Effector memory CD4-positive, alpha-beta T cell (primary cell): ENCODE results near the gene DIAPH1.

ENCODE experiments used
- DNase-seq, 3 donors: peaks; one replicate each; pipeline ENCODE4 v3.0.0-alpha.2; 2020
- H3K27ac ChIP-seq: 2 replicates; pipeline ENCODE4 v1.7.0; 2013; ENCODE audit warnings: mild to moderate bottlenecking, low read length, moderate library complexity; ENCODE audit not compliant: insufficient read depth, poor library complexity, severe bottlenecking
- H3K27me3 ChIP-seq: replicated peaks from 2 replicates; pipeline ENCODE4 v1.7.0; 2013; ENCODE audit warnings: mild to moderate bottlenecking, low read length; ENCODE audit not compliant: insufficient read depth, control insufficient read depth, poor library complexity, severe bottlenecking
- H3K36me3 ChIP-seq: 2 replicates; pipeline ENCODE4 v1.7.0; 2013; ENCODE audit warnings: mild to moderate bottlenecking, low read length, moderate library complexity; ENCODE audit not compliant: control insufficient read depth, insufficient read depth
- H3K4me1 ChIP-seq: 2 replicates; pipeline ENCODE4 v1.7.0; 2013; ENCODE audit warnings: low read length, mild to moderate bottlenecking; ENCODE audit not compliant: control insufficient read depth, insufficient read depth, poor library complexity, severe bottlenecking
- H3K4me3 ChIP-seq: 2 replicates; pipeline ENCODE4 v1.7.0; 2013; ENCODE audit warnings: low read length, low read depth, mild to moderate bottlenecking; ENCODE audit not compliant: insufficient read depth, poor library complexity, severe bottlenecking
- H3K9me3 ChIP-seq: 2 replicates; pipeline ENCODE4 v1.7.0; 2013; ENCODE audit warnings: mild to moderate bottlenecking, low read length, moderate library complexity; ENCODE audit not compliant: control insufficient read depth

Gene DIAPH1

DNA sequence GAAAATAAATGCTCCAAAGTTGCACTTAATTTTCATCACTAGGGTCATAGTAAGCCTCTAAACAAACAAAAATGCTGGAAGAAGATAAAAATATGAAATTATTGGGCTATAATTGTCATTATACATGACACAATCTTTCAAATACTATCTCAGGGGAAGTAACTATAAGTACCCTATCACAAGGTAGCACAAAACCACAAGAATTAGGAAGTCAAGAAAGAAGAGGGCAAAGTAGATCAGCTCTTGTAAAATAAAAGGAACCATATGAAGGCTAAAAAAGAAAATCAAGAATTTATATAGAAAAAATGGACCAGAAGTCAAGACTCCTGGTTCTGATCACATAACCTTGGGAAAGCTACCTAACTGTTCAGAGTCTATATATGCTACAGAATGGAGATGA, 48.1 kb downstream of the DIAPH1 start:
- Histone ChIP-seq H3K36me3 (peaks cover 75% of the 10 kb centered on the region), H3K4me1 (no peaks in the 10 kb centered on the region), H3K4me3 (no peak overlapping the region), H3K27me3 (no peaks in the 10 kb centered on the region), H3K9me3 (no peaks in the 10 kb centered on the region), H3K27ac (no peak overlapping the region)
- no peak for DNase-seq

- no peak overlapping the region for H3K4me3 ChIP-seq
- no peak overlapping the region for H3K27ac ChIP-seq
- no peak for DNase-seq
- peaks cover 67% of the 10 kb centered on the region for H3K36me3 ChIP-seq
- no peaks in the 10 kb centered on the region for H3K9me3 ChIP-seq
- H3K4me1 ChIP-seq, result no peaks in the 10 kb centered on the region
- H3K27me3 ChIP-seq, result no peaks in the 10 kb centered on the region
Measured at GRCh38 chr5:141567513-141568117, 51.2 kb downstream of the DIAPH1 start.

DNA sequence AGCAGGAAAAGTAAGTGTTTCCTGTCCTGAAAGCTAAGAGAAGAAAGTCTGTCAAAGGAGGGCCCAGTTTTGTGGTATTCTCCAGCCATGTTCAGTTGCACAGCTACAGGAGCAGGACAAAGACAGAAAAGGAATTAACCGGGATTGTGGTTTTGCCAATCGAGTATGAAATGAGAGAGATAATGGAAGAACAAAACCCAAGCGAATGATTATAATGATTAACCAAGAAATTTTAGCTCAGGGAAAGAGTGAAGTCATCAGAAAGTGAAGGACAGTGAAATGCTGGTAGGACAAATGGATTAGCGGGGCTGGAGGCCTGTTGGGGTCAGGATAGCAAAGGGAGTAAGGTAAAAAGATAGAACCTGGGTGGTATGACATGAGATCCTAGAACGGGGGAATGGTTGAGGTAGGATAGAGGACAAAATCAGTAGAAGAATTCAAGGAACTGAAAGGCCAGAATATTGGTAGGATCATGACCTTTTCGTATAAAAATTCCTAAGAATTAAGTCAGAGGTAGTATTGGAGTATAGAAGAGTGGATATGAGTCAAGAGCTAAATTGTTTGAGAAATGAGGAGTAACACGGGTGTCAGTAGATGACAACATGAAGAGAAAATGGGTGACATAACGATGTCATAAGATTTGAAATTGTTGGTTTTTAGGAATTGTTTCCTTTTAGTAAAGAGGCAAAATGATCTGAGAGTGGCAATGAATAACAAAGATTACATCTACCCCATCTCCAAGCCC, 52.8 kb downstream of the DIAPH1 start:
- DNase-seq, result no peak
- H3K27ac ChIP-seq, result no peak overlapping the region
- no peaks in the 10 kb centered on the region for H3K9me3 ChIP-seq
- H3K27me3 ChIP-seq, result no peaks in the 10 kb centered on the region
- no peaks in the 10 kb centered on the region for H3K4me1 ChIP-seq
- peaks cover 63% of the 10 kb centered on the region for H3K36me3 ChIP-seq
- H3K4me3 ChIP-seq, result no peak overlapping the region

DNA sequence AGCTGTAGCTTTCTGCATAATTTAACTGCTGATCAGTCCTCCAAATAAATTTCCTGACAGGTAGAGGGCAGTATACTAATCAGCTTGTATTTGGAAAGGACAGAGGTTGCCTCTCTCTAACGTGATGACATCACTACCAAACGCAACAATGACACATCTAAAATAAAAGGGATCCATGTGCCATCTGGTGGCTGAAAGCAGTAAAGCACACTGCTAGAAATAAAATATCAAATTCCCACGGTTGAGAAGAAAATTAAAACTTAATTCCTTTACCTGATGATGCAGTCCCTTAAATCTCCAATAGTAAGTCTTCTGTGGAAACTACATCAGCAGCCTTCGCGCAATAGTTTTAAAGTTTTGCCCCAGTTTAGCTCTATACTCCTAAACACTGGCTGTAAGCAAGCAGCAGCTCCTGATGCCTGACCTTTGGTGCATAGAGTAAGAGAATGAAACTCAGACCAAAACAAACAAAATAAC, 54.5 kb downstream of the DIAPH1 start:
- H3K36me3 ChIP-seq, result peaks cover 64% of the 10 kb centered on the region
- no peaks in the 10 kb centered on the region for H3K27me3 ChIP-seq
- H3K27ac ChIP-seq, result peak overlapping the region; percentile 62
- peak; percentile 29 to 67 (median 41) for DNase-seq
- no peak overlapping the region for H3K4me3 ChIP-seq
- no peaks in the 10 kb centered on the region for H3K4me1 ChIP-seq
- no peaks in the 10 kb centered on the region for H3K9me3 ChIP-seq

GRCh38 chr5:141560725-141561483, 57.9 kb downstream of the DIAPH1 start:
- Histone ChIP-seq H3K27ac (no peak overlapping the region), H3K4me3 (no peak overlapping the region), H3K36me3 (peaks cover 54% of the 10 kb centered on the region), H3K27me3 (no peaks in the 10 kb centered on the region), H3K4me1 (peaks cover 6% of the 10 kb centered on the region), H3K9me3 (no peaks in the 10 kb centered on the region)
- no peak for DNase-seq

- no peaks in the 10 kb centered on the region for H3K9me3 ChIP-seq
- H3K4me3 ChIP-seq, result no peak overlapping the region
- H3K27ac ChIP-seq, result no peak overlapping the region
- H3K27me3 ChIP-seq, result no peaks in the 10 kb centered on the region
- peaks cover 6% of the 10 kb centered on the region for H3K4me1 ChIP-seq
- DNase-seq, result no peak
- H3K36me3 ChIP-seq, result peaks cover 54% of the 10 kb centered on the region
Measured at GRCh38 chr5:141560151-141560550, 58.6 kb downstream of the DIAPH1 start.

DNA sequence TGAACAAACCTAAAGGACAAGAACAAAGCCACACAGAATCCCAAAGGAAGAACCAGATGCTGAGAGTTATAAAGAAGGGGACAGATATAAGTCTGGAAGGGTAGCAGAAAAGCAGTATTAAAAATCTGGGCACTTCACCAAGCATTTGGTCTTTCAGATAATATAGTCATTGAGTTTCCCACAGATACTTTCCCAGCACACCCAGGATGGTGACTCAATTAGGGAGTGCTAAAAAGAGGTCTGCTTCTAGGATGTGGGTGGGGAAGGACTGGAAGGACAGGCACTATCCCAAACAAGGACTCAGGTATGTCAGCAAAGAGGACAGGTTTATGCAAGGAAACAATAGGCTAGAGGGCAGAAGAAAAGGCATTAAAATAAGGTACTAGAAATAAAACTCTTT, 59.3 kb downstream of the DIAPH1 start:
- no peak overlapping the region for H3K27ac ChIP-seq
- DNase-seq, result no peak
- H3K4me3 ChIP-seq, result no peak overlapping the region
- peaks cover 49% of the 10 kb centered on the region for H3K36me3 ChIP-seq
- peaks cover 6% of the 10 kb centered on the region for H3K4me1 ChIP-seq
- no peaks in the 10 kb centered on the region for H3K27me3 ChIP-seq
- no peaks in the 10 kb centered on the region for H3K9me3 ChIP-seq

- Histone ChIP-seq H3K4me3 (no peak overlapping the region), H3K27me3 (no peaks in the 10 kb centered on the region), H3K27ac (no peak overlapping the region), H3K36me3 (peaks cover 47% of the 10 kb centered on the region), H3K9me3 (no peaks in the 10 kb centered on the region), H3K4me1 (peaks cover 6% of the 10 kb centered on the region)
- DNase-seq, result no peak
Measured at GRCh38 chr5:141558150-141558549, 60.6 kb downstream of the DIAPH1 start.

GRCh38 chr5:141557681-141558136, 61.1 kb downstream of the DIAPH1 start:
- peaks cover 43% of the 10 kb centered on the region for H3K36me3 ChIP-seq
- peak overlapping the region; percentile 29 for H3K27ac ChIP-seq
- peaks cover 6% of the 10 kb centered on the region for H3K4me1 ChIP-seq
- H3K27me3 ChIP-seq, result no peaks in the 10 kb centered on the region
- peak; percentile 55 to 69 (median 57) for DNase-seq
- no peaks in the 10 kb centered on the region for H3K9me3 ChIP-seq
- H3K4me3 ChIP-seq, result no peak overlapping the region

DNA sequence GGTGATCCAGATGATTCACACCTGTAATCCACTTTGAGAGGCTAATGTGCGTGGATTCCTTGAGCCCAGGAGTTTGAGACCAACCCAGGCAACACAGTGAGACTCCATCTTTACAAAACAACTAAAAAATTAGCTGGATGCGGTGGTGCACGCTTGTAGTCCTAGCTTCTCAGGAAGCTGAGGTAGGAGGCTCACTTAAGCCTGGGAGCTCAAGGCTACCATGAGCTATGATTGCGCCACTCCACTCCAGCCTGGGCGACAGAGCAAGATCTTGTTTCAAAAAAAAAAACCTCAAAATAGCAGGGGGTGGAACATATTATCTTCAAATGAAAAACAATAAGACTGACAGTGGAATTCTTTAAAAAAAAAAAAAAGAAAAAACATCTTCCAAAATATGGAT, 70.9 kb downstream of the DIAPH1 start:
- no peaks in the 10 kb centered on the region for H3K27me3 ChIP-seq
- no peak overlapping the region for H3K4me3 ChIP-seq
- H3K36me3 ChIP-seq, result peaks cover 30% of the 10 kb centered on the region
- no peak overlapping the region for H3K27ac ChIP-seq
- peaks cover 5% of the 10 kb centered on the region for H3K9me3 ChIP-seq
- H3K4me1 ChIP-seq, result no peaks in the 10 kb centered on the region
- DNase-seq, result no peak
